Measurements from ENCODE around the gene NCR3LG1.
"Not testable (repeated sequence)": the region's sequence is repeated elsewhere in the genome, so short reads cannot be mapped to it uniquely, and the experiment has no call there.

Gene NCR3LG1

GRCh38 chr11:17413414-17414316, 62.1 kb downstream of the NCR3LG1 start:
- DNase-seq: peak; percentile 86

DNA sequence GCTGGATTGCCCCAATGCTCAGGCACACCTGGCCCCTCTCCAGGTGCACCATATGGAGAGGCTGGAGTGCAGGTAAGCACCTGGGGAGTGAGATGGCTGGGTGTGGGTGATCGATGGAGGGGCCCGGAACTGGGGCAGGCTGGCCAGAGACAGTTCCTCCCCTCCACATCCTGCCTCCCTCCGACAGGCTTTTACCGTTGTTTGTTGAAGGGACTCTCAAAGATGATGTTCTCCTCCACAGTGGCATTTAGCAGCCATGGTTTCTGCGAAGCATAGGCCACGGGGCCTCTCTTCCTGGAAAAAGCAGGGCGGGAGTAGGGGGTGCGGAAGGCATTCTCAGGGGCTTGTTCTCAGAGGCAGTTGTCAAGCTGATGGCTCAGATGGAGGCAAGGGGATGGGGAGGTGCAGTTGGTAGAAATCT, 62.7 kb downstream of the NCR3LG1 start:
- no peak for DNase-seq

DNA sequence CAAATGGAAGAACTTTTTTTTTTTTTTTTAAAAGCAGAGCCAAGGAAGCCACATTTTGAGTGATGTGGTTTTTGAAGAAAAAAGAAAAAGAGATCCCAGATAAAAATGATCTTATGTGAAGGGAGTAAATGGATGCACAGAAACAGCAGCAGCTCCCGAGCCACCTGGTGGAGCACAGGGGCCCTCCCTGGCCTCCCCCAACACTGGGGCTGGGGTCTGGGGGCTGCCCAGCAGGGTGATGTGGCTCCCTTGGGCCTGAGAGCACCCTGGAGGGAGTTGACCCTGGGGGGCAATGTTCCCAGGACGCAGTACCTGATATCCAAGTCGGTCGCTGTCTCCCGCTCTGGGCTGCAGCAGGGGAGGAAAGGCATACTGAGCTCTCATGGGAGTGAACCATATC, 63.4 kb downstream of the NCR3LG1 start:
- no peak for DNase-seq

DNA sequence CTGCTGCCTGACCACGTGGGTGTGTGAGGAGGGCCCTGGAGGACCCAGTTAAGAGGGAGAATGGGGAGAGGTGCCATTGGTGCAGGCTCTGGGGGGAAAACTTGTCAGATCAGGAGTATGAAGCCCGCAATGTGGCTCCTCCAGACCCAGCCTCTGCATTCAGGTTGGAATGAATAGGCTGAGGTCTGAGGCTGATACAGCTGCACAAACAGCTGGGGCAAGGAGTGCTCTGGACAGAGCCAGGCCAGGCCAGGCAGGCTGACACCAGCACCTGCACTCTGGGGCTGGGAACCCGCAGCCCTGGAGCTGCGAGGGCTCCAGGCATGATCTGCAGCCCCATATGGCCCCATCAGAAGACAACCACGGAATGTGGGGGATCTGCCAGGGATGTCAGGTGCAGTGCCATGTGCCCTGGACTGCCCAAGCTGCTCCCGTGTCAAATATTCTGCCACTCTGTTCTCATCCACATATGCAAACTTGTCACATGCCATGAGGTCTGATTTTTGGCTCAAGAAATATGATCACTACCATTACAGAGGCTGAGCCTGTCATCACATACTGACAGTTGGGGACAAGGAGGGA, 64.0 kb downstream of the NCR3LG1 start:
- no peak for DNase-seq

DNA sequence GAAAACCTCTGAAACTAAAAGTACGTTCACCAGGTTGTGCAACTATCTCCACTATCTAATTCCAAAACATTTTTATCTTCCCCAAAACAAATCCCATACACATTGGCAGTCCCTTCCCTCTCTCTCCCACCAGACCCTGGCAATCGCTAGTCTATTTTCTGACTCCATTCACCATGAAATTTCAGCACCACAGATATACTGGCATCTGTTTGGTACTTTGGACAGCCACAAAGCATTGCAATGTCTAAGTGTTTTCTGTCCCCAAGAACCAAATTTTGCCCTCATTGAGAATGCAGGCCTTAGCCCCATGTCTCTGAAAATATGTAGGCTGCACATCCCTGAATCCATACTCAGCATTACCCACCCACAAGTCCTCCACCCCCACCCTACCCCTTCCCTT, 64.9 kb downstream of the NCR3LG1 start:
- DNase-seq: no peak

DNA sequence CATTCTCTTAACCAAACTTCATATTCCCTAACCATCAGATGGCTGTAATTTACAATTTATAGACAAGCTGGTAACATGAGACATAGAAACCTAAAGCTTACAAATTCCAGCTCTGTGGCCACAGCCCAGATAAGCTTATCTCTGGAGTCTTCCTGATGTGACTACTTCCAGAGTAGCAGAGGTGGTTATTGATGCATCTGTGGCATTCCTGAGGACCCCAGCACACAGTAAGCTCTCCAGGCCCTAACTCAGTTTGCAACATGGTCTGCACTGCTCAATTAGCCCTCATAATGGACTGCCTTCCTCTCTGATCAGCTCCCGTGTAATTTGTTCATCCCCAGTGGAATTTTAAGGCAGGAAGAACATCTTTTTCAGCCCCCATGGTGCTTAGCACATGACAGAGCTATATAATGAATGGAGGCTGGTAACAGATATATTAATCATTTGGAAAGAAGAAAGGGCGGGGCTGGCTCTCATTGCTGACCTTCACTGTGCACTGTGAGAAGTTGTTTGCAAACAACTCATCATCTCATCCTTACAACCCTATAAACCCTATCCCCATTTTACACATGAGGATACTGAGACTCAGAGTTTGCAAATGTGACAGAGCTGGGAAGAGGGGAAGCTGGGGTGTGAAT, 67.0 kb downstream of the NCR3LG1 start:
- DNase-seq: no peak

- DNase-seq: no peak
Measured at GRCh38 chr11:17421781-17422180, 70.2 kb downstream of the NCR3LG1 start.

GRCh38 chr11:17423533-17424310, 72.1 kb downstream of the NCR3LG1 start:
- no peak for DNase-seq

- DNase-seq: not testable (repeated sequence)
Measured at GRCh38 chr11:17426233-17426632, 74.6 kb downstream of the NCR3LG1 start.
